ENCODE results near the gene KCNQ5.
A peak's percentile ranks its signal among the peaks of the same experiment; 100 is the strongest.
"Not testable (repeated sequence)": the region's sequence is repeated elsewhere in the genome, so short reads cannot be mapped to it uniquely, and the experiment has no call there.

The KCNQ5 gene

DNA sequence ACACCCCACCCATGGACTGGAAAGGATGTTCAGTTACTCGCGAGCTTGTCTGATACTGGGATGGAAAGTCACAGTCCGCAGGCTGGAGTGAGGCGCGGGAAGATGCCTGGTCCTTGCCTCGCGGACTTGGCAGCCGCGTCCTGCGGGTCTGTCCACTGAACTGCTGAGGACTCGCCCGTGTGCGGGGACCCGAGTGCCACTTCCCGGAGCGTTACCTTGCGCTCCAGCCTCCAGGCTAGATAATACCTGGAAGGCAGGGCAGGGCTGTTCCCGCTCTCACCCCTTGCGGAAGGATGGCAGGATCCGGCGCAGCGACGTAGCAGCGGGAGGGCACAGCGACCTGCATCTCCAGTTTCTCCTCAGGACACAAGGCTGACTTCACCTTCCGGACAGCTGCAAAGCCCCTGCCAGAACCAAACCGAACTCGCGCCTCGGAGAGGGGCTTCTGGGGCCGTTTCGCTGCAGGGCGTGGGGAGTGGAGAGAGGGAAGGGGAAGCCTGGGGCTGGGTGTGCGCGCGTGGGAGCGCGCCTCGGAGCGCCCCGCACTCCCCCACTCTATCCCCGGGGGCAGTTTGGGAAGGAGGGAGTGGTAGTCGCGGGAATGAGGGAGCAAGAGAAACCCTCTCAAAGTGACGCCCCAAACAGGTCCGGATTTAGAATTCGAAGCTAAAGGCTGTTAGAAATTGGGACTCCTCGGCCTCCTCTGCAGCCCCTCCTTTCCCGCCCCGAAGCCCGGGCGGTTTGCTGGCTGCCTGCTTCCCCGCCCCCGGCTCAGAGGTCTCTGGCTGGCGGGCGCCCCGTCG is at the start of gene KCNQ5:
TSS of gene KCNQ5 (plus strand) at position 774 of the 803 bp plus-strand sequence.
- peak; percentile 72 for DNase-seq

DNA sequence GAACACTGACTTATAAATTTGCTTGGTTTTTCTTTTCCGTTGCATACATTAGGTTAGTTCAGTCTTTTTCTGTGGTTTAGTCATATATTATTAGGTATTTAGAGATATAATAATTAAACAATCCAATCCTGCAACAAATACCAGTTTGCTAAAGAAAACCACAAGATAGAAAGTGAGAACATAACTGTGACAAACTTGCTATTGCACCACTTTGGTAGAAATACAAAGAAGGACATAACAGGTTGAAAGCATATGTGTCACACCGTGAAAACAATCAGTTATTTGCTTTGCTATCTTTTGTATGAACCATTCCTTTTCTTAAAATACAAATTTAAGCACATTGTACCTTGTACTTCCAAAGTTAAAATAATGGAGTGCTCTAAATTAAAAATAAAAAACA is 42.0 kb upstream of the KCNQ5 start:
- DNase-seq: no peak

DNA sequence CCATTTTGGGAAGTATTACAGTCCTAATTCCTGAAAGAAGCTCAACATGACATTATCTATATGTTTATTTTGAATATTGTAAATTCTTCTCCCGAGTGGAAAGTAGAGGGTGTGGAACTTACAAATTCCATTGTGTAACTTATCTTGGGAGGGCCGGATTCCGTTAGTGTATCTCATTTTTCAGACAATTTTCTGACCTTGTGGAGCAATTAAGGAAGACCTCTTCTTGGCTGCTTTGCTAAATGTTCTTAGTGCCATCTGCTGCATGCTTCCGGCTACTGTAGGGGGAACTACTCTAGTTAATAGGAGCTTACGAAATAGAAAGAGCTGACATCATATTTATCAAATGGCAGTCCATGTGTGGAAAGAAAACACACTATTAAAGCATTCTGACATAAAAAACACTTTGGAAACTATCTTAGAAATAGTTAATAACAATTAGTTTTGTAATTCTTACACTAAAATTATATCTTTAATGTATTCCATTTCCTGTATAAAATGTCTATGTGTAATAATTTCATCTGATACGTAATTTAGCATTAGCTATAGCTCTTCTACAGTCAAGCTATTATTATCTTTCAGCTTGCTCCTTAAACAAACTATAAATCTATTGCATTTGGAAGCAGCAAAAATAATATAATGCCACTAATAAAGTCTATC is 41.5 kb upstream of the KCNQ5 start:
- DNase-seq: no peak

DNA sequence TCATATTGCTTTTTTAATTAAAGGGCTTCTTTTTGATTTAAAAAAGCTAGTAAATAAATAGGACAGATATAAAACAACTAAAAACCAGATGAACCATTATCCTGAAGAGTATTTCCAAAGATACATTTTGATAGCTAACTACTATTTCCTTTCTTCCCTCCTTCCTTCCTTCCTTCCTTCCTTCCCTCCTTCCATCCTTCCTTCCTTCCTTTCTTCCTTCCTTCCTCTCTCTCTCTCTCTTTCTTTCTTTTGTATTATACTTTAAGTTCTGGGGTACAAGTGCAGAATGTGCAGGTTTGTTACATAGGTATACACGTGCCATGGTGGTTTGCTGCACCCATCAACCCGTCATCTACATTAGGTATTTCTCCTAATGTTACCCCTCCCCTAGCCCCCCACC is 40.9 kb upstream of the KCNQ5 start:
- DNase-seq: not testable (repeated sequence)

DNA sequence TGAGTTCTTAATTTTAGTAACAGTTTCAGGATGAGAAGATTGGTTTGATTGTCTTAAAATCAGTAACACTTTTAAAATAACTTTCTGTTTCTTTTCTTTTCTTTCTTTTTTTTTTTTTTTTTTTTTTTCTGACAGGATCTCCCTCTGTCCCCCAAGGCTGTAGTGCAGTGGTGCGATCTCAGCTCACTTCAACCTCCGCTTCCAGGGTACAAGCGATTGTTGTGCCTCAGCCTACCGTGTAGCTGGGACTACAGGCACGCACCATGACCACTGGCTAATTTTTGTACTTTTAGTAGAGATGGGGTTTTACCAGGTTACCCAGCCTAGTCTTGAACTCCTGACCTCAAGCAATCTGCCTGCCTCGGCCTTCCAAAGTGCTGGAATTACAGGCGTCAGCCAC is 33.7 kb upstream of the KCNQ5 start:
- no peak for DNase-seq

DNA sequence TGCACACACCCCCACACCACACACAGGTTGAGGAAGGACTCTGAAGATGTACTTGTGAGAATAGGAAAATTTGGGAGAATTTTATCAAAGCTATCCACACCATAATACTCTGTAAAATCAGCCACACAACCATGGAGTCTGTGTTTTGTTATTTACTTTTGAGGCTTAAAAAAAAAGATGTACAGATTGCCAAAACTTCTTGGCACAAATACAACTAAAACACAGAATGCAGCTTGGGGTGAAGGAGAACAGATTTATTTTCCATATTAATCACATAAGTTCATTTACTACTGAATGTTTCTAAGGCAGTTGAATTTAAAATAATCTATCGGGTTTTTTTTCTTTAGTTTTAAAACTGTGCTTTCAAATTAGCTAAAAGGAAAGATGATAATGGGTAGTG is 32.8 kb upstream of the KCNQ5 start:
- DNase-seq: no peak

DNA sequence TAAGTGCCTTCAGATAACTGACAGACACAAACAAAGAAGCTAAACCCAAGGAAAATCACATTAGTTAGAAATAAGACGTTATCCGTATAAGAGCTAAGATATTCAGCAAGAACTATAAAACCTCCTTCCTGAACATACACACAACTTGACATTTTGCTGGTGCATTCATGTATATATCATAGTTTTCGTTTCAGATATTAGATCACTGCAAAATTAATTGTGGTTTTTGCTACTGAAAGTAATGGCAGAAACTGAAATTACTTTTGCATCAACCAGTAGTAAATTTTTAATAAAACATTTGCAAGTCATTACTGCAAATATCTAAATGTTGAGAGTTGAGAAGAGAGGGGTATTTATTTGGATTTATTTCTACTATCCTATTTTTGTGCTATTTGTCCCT is 26.1 kb upstream of the KCNQ5 start:
- no peak for DNase-seq

DNA sequence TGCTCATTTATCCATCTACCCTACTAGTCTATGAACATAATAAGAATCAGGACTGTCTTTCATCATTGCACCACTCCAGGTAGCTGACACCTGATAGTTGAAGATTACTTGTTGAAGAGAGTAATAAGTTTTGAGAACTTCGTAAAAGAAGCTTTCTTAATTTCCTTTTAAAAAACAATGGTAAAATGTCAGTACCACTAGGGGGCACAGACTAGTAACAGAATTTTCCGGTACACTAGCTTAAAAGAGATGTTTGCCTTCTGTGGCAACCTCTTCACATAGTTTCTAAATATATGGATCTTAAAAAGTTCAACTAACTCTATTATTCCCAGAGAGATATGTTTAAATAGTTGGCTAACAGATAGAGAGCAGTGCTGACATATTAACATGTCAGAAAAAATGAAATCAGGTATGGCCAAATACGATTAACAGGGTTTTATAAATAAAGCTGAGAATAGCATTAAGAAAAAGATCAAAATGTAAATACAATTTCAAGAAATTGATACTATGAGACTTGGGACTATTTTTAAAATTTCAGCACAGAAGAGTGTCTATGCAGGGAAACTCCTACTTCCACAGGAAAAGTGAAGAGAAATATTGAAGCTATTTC is 5.4 kb upstream of the KCNQ5 start:
- DNase-seq: no peak

DNA sequence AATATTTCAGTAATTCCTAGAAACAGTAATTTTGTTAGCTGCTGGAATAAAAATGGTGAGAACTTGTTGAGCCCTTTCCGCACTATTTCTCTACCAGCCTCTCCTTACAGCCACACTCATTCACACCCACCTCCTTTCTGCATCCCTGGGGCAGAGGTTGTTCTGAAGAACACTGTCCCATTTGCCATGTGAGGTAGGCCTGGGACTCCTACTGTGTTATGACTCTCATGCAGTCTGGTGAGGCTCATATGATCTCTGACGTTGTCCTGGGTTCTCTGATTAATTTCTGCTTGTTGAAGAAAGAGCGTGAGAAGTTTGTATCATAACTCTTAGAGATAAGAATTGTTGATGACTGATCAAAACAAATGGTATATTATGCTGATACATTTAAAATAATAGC is 4.1 kb upstream of the KCNQ5 start:
- DNase-seq: no peak

DNA sequence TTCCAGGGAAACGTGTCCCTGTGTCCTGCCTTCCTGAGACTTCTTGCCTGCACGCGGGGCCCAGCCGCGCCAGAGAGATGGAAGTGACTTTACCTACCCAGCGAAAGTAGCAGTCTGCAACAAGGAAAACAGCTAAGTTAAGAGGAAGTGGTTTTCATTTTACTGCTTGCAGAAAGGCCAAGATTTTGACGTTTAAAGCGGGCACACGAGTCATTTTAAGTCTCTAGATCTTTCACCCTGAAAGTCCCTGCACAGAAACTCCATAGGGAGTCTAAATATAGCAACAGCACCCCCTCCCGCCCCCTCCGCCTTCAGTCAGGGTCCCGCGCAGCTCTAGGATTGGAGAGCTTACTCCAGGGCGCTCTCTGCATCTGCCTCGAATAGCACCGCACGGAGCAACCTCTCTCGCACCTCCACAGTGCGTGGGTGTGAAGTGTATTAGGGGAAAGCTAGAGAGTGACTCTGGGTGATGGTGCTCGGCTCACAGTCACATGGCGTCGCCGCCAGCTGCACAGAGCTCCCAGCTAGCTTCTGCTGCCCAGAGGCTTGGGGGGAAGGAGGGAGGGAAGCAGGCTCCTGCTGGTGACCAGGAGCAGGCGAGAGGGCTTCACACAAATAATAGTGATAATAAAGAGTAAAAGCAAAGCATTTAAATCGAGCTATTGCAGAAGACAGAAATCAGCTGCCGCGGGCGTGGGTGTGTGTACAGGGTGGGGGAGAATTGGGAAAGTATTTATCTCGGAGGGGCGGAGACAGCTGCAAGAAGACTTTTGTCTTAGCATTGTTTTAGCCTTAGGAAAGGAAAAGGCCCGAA is 1.8 kb upstream of the KCNQ5 start:
- DNase-seq: peak; percentile 85

DNA sequence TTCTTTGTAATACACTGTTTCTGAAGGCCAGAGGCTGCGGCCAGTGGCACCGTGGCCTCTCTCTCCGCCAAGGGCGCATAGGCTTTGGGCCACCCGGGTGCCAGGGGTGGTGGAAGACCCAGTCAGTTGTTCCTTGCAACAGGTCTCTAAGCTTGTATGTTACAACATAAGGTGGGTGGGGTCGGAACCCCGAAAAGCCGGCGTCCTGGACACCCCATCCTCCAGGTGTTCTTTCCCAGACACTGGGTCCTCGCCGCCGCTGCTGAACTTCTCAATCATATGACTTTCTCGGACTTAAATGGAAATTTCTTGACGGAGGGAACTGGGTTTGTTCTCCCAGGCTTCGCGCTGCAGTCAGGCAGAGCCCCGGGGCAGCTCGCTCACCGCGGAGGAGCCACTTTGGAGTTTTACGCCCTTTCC is 983 bp upstream of the KCNQ5 start:
- DNase-seq: peak; percentile 65

DNA sequence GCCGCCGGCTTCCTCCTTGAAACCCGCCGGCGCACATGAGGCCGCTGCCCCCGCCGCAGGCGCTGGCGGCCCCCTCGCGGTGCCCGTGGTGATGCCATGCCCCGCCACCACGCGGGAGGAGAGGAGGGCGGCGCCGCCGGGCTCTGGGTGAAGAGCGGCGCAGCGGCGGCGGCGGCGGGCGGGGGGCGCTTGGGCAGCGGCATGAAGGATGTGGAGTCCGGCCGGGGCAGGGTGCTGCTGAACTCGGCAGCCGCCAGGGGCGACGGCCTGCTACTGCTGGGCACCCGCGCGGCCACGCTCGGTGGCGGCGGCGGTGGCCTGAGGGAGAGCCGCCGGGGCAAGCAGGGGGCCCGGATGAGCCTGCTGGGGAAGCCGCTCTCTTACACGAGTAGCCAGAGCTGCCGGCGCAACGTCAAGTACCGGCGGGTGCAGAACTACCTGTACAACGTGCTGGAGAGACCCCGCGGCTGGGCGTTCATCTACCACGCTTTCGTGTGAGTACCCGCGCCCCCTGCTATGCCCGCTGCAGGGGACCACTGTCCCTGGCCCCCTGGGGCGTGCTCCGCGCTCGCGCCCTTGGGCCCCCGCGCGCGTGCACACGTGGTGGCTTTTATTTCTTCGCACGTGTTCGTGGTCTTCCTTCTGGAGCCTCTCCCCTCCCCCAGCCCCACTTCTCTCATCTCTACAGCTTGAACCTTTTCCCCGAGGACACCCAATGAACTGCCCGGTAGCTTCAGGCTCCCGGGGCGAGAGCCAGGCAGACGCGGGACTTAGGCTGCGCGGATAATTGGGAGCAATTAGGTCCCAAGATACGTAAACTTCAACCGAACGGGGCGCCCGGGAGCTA is 453 bp downstream of the KCNQ5 start:
- DNase-seq: peak; percentile 82

DNA sequence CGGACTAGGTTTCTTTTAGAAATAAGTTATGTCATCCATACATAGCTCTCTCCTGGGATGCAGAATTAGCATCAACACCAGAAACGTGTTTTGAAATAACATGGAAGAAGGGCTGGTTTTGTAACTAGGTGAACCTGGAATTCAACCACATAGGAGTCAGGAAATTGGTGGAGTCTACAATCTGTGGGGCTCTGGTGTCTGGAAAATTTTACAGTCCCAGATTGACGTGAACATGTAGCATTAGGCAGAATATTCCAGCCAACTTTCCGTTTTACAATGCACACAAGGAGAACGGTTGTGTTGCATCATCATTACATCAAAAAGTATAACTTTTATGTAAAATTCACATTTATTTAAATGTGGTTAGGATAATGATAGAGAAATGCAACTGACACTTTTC is 1.9 kb downstream of the KCNQ5 start:
- DNase-seq: no peak

DNA sequence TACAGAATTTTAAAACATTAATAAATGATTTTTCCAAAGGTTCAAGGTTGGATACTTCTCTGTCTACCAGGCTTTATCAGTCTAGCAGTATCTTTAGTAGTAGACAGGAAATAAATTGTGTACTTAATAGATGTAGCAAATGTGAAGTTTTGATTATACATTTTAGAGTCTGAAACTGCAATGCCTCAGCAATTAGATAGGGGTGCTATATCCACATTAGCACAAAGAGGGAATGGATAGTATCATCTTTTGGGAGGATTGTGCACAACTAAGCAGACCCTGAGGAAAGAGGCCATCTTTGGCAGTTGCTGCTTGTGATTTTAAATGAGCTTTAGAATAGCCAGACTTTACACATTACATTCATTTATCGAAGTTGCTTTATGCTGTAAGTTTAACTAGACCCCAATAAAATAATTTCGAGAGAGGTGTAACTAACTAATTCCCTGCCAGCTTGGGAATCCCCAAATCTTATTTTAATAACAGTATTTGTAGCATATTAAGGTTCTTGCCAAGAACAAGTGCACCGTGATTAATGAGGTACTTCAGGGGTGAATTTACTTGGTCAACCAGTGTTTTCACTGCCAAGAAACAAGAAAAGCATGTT is 2.8 kb downstream of the KCNQ5 start:
- no peak for DNase-seq

DNA sequence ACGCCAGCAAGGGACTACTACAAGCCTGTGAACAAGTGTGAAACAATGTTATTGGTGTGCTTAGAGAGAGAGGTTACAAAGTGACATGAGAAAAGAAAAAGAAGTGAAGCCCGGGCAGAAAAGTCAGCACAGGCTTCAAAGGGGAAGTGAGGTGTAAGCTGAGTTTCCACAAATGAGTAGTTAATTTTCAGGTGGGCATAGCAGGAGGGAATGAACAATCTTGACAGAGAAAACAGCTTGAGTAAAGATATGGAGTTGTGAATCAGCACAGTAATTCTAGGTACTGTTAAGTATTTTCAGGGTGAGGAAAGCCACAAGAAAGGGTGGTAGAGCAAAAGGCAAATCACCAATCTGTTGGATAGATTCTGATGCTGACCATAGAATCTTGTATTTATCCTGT is 4.3 kb downstream of the KCNQ5 start:
- no peak for DNase-seq

DNA sequence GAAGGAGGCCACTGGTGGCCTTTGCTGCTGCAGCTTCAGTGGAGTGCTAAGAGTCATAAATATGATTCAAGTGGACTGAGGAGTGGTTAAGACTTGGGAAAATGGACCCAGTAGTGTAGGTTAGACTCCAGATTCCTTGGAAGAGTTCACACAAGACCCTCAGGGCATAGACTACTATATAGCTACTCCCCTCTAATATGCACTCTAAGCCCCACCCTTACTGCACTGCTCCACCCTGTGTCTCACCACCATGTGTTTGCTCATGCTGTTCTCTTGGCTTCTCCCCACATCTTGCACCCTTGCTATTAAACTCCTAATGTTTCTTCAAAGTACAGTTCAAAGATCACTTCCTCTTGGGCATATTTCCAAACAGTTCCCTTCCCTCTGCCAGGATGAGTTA is 5.7 kb downstream of the KCNQ5 start:
- no peak for DNase-seq

DNA sequence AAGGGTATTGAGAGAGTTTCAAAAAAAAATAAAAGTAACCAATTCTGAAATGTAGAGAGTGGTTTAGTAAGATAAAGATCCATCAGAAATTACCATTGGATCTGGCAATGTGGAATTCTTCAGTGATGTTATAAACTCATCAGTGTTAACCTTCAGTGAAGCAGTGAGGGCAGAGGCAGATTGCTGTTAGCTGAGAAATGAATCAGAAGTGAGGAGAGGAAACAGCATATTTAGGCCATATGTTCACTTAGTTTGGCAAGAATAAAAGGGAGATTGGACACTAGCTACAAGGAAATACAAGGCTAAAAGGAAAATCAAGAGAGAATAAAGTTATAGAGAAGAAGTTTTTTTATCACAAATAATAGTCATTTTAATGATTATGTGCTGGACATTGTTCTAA is 9.6 kb downstream of the KCNQ5 start:
- DNase-seq: no peak

DNA sequence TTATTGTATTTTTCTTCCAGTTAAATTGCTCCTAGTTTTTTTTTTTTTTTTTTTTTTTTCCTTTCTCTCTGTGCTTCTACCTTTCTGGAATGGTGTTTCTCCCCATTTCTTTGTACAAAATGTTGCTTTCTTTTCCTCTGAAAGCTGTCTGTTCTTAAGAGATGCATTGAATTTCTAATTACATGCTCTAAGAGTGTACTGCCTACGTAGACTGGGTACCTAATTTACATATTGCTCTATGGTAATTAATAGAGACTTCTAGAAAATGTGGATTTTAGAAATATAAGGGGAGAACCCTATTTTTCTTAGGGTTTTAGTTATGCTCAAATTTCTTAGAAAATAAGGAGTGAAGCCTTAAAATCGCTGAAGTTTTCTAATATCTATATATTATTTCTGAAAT is 13.8 kb downstream of the KCNQ5 start:
- DNase-seq: no peak

DNA sequence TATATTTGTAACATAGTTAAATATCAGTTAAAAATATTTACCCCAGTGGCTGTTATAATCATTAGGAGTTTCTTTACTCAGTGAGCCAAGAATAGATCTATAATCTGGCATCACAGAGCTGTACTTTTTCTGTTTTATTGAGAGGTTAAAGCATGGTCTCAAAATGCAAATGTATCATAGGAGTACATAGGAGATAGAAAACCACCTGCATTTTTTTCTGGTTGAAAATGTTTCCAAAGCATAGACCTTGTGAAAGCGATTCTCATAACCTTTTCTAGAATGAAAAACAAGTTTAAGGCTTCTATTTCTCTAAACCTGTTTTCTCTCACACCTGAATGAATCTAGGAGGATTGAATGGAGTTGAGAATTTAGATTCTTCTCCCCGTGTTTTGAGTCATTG is 14.4 kb downstream of the KCNQ5 start:
- DNase-seq: no peak

DNA sequence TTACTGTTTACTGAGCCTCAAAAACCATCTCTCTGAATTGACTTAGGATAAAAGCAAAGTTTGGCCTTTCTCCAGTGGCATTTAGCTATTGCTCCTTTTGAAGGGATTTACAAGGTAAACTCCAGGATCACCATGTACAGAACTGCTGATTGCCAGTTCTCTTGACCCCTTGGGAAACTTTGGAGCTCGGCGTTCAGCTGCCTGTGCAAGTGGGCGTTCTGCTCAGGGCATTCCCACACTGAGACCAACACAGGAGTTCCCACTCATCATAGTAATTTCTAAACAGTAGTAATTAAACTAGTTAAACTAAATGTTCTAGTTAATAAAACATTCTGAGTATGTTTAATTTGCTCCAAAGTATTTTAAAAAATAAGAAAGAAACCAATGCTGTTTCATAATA is 14.9 kb downstream of the KCNQ5 start:
- no peak for DNase-seq

DNA sequence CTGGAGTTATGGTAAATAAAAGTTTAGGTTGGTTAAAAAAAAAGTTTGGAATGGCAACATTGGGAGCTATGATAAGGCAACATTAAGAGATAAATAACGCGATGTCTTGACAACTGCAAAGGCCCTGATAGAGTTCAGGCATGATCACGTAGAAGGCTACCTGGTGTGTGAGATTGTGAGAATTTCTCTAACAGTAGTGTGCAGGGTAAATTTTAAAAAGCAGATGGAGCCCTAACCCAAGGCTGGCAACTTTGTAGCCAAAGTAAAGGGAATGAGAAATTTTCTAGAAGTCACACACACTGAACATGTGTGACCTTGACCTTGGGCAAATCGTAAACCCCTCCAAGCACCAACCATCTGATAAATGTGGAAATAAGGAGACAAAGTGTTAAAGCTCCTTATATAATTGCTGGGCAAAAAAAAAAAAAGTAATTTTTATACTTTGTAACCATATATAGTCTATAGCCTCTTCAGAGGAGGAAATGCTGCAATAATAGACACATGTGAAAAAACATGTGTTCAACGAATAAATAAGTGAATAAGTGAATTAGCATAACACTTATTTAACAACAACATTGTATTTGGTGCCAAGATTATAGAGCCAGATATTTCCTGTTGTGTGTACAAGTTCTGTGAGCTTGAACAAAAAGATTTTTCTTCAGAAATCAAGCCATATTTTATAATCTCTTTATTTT is 18.2 kb downstream of the KCNQ5 start:
- no peak for DNase-seq

DNA sequence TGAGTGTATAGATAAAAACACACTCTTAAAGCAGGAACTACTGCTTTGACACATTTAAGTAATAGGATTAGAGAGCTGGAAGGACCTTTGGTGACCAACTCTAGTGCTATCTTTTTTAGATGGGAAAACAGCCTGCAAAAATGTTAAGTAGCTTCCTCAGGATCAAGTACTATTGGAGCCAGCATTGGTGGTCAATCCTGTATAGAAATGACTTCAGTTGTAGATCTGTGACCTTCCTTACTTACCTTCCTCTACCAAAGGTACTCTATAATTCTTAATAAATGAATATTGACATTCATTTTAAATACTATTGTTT is 18.7 kb downstream of the KCNQ5 start:
- DNase-seq: no peak
